ENCODE data around the gene SRGAP2B.
"Not testable (repeated sequence)": the region's sequence is repeated elsewhere in the genome, so short reads cannot be mapped to it uniquely, and the experiment has no call there.

The SRGAP2B gene

DNA sequence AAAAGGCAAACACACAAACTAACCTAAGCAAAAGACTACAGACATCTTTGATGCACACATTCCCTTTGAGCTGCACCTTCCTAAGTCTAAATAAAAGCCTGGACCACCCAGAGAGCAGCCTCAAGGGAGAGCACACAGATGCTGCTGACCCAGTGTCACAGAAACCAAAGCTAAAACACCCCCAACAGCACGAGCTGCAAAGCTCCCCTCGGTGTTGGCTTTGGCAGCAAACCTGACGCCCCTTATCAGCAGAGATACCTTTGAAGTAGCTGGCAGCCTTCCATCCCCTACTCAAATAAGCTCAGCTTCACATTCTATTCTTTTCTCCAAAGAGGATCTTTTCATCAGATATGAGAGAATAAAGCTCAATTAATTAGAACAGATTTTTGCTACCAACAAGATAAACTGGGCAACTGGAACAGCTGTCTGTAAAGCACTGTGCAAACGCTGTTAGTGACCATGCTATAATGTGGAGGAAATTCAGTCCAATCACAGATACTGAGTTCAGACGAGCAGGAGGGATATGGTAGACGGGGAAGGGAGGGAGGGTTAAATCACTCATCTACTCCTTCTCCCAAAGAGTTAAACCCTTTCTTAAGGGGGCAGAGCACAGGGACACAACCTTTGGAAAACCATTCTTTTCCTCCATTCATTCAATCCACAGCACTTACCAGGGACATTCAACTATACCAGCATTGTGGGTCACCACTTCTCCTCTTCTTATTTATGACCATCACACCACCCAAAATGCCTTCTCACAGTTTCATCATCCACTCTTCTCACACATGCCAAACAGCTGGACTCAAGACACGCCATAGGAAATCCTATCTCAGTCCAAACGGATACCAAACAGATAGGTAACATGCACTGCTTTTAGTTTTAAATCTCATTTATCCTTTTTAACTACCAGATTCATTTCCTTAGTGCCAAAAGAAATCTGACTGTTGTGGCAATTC lies 148.3 kb downstream of the SRGAP2B start:
- DNase-seq (ENCODE audit: low read depth): not testable (repeated sequence)

DNA sequence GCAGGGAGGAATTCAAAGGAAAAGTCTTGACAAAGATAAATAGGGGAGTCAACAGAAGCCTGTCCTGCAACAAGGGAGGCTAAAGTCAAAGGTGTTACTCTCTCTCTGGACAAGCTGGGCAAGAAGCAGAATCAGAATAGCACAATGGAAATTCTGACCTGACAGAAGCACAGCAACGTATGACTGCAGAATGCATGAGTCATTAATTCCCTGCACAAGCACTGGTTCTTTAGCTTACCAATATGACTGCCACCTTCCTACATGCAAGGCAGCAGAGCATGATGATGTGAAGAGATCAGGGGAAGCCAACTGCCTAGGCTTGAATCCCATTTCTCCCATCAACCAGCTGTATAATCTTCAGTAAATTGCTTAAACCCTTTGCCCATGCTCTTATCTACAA lies 153.4 kb downstream of the SRGAP2B start:
- DNase-seq (ENCODE audit: low read depth): not testable (repeated sequence)

DNA sequence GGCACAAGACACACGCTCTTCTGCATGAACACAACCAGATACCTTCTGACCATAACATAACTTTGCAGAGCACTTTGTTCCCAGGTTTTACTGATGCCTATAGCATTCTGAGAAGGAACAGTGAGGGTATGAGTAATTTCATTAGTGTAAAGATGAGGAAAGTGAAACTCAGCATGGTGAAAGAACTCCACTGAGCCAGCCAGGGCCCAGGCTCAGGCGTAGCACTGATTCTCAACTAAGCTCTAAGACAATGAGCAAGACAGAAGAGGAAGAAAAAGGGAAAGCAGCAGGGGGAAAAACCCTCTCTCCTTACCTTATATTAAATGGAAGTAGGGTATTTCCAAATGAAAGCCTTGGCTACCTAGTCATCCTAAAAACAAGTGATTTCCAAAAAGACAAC lies 155.1 kb downstream of the SRGAP2B start:
- not testable (repeated sequence) for DNase-seq (ENCODE audit: low read depth)

DNA sequence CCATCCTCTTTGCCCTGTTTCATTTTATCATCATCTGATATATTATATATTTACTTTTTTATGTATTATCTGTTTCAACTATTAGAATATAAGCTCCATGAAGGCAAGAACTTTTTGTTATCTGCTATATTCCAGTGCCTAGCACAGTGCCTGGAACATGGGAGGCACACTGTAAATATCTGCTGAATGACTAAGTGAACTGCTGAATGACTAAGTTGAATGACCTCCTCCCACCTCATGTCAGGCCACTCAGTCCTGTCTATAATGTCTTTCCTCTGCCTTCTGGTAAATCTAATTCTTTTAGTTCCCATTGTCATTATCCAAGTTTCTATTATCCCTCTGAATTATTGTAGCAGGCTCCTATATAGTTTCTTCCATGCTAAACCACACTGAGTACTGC lies 156.5 kb downstream of the SRGAP2B start:
- DNase-seq (ENCODE audit: low read depth): not testable (repeated sequence)

DNA sequence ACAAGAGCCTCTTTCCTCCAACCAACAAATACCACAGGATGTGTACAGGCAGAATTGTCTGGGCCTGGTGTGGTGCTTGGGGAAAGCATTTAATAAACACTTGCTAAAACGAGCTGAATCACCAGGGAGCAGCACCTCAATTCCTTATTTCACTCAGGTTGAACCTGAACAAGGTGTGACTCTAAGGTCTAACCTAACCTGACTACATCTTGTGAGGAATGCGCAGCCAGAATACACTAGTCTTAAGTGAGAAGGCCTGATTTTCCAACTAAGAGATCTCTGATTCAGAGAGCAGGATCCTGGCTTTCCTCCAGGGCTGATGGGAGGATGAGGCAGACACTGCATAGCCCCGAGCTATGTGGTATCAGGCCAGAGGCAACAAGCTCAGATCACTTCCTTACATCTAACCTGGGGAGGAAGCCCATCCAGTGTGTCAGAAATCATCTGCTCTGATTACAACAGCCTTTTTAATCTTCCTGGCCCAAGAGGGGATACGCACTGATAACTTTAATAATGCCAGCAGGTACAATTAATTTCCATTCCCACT lies 158.9 kb downstream of the SRGAP2B start:
- not testable (repeated sequence) for DNase-seq (ENCODE audit: low read depth)

DNA sequence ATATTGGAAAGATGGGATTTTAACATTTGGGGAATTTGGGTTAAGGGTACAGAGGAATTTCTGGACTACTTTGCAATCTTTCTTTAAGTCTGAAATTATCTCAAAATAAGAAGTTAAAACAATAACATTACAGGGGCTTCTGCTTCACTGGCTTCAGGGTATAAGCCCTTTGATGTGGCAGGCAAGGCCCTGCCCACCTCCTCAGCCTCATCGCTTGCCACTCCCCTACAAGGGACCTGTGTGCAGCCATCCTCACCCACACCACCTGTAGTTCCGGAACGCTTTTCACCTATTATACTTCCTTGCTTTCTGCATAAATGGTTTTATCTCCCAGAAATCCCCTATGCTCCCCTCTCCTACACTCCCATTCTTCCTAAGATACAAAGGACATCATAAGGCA lies 159.8 kb downstream of the SRGAP2B start:
- not testable (repeated sequence) for DNase-seq (ENCODE audit: low read depth)

DNA sequence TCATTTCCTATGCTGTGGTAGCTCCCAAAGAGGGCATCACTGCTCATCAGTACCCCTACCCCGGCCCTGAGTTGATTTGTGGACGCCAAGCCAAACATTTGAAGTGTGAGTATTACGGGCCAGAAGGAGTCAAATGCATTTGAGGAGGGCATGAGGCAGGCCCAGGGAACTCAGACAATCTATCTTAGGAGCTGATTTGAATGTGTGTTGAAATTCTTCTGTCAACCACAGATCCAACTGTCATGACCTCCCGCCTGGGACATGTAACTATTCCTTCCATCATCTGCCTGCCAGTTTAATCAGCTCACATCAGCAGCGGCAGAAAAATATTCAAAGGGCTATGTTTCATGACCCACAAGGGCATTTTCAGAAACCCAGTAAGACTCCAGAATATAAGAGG lies 162.1 kb downstream of the SRGAP2B start:
- DNase-seq (ENCODE audit: low read depth): not testable (repeated sequence)

DNA sequence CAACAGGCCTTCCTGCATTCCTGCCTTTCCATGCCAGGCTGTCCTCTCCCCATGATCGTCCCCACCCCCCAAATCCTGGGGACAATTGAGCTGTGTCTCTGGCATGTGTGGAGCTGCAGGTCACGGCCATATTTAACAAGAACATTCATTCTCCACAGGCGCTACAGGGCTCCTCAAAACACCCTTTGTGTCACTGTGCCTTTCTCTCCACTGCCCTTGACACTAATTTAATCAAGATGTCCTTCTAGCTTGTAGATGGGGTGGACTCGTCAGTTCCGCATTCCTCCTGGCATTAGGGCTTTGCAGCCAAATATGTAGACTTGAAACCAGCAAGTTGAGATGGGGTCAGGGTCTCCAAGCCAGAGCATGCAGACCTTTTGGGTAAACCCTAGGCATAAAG lies 163.0 kb downstream of the SRGAP2B start:
- DNase-seq (ENCODE audit: low read depth): not testable (repeated sequence)

DNA sequence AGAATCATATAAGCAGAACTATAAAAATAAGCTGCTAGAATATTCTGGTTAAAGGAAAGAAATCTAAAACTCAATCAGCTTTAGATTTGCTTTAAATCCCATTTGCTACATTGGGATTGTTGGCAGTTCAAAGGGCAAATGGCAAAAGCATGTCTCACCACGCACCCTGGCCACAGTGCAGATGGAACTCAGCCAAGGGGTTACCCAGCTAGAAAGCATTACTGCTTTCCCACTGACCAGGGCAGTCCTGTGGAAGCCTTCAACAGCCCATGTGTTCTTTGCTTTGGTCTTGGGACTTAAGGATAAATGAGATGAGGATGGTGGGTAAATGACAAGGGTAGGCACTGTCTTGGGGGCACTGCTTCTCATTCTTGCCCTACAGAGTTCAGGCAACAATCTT lies 163.6 kb downstream of the SRGAP2B start:
- DNase-seq (ENCODE audit: low read depth): not testable (repeated sequence)

DNA sequence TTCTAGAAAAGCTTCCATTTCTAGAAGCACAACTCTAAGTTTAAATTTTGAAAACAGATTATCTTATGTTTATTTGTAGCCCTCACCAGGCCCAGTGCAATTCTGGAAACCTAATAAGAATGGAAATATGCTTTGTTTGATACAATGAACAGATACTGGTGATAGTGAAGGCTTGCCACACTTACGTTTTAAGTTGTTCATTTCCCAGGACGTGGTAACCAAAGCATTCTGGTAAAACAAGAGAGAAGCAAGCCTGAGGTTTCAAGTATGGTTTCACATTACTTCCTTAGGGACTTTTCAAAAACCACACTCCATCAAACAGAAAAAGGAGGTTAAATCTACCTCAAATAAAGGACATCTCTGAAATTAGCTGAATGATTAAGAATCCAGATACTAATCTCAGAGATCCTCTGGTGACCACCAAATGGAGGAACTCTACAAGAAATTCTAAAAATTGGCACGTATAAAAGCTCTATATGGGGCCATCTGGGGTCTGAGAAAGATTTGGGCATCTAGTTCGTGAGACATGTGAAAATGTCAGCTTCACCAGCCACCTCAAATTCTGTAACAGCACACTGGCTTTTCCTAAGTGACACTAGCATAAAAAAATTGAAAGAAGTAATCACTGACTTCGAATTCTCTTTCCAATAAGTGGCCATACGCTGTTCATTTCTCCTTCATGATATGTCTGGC lies 164.9 kb downstream of the SRGAP2B start:
- not testable (repeated sequence) for DNase-seq (ENCODE audit: low read depth)

DNA sequence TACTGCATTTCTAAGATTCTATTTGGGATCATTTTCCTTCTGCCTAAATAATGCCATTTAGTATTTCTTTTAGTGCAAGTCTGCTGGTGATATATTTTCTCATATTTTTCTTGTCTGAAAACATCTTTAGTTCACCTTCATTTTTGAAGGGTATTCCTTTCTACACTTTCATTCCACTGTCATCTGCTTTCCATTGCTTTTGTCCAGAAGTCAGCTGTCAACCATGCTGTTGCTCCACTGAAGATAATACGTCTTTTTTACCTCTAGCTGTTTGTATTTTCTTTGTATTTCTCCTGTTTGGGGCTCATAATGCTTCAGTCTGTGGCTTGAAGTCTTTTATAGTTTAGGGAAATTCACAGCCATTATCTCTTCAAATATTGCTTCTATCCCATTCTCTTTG lies 167.8 kb downstream of the SRGAP2B start:
- not testable (repeated sequence) for DNase-seq (ENCODE audit: low read depth)

DNA sequence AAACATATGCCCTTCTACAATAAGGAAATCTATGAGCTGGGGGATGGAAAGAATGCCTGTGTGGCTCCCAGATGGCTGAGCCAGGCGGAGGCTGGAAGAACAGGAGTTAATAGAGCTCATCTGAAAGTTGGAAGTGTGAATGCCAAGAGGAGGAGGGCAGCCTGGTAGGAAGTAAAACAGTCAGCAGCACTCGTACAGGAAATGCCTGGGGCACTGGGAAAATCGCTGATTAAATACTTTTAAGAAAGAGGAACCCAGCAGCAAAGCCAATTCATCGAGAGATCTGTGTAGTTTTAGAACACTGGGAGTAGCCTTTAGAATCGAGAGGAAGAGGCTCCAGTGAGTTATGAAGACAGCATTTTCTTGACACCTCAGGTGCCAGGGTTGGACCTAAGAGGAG lies 171.5 kb downstream of the SRGAP2B start:
- DNase-seq (ENCODE audit: low read depth): not testable (repeated sequence)

DNA sequence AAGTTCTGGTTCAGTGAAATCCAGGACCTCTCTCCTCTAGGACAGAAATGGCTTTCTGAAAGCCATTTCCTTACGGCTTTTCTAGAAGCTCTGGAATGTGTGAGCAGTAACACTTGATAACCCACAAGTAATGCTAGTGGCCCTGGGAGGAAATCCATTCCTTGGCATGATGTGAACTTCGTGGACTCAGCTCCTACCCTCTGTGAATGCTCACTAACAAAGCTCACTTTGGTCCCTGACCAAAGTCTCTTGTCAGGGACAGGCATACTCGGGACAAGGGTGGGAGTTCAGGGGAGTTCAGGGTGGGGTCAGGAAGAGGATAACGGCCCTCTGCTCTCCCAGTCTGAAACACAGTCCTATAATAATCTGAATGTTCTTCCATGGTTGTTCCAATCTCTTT lies 172.3 kb downstream of the SRGAP2B start:
- DNase-seq (ENCODE audit: low read depth): not testable (repeated sequence)

DNA sequence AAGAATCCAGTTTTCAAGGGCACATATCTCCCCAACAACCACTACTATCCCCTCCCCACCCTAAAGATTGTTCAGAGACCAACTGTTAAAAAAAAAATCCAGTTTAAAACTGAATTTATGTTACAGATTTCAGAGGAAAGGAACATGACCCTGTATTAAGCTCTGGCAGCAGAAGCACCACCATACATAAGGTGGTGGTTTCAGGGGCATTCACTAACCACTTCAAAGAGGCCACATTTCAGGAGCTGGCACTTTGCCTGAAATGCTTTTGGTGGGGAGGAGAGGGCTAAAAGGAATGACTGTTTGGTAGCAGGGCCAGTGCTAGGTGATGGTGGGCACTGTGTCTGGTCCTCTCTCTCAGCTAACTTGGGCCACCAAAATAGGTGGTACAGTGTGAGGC lies 176.0 kb downstream of the SRGAP2B start:
- DNase-seq (ENCODE audit: low read depth): not testable (repeated sequence)

DNA sequence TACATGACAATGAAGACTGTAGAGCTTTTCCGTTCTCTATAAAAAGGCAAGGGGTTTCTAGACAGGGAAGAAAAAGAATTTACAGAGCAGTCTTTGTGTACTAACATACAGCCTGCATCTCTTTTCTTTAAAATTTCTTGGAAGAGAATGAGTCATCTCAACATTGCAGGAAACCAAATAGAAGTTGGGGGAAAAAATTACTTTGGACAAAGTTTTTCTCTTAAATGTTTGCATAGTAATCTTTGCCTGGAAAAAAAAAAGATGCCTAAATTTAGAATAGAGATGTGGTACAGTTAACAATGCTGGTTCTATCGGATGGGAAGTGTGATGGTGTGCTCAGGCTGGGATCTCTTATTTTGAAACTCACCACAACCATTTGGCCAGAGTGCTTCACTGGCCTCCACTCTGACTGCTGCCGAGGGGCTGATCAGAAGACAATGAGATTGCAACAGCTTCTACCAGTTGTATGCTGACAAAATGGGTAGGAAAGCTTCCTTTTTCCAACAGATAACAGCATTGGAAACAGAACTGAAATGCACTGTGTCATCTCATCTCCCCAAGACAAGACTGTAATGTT lies 177.0 kb downstream of the SRGAP2B start:
- DNase-seq (ENCODE audit: low read depth): not testable (repeated sequence)

DNA sequence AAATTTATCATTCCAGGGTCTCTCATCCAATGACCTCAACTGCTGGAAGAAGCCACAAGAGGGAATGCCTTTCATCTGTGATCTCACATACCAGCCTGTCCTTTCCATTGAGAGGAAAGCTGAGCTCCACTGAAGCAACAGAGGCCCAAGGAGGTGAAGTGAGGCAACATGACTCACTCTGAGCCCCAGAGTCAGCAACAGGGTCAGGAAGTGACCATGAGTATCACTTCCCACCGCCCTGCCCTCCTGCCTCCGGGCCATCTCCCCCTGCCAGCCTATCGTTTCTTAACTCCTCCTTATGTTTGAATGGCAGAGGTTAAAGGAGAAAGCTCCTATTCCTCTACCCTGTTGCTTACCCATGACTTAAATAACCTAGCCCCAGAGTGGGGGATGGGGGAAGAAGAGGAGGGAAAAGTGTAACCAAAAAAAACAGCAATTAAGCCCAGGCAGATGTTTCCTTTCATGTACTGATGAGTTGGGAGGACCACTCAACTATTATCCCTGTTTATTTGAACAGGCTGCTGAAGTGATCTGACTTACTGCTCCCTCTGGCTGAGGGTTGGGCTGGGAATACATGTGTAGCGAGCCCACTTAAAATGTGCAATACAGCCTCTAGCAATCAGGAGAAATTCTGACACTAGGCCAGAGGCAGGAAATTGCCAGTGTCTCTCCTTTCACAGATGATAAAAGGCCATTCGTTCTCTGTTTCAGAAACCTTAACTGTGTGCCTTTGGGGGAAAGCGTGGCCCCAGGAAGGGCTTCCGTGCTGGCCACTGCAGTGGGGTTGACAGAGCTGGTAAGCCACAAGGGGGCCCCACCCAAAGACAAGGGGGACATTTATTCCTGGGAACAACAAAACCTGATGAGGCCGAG lies 177.7 kb downstream of the SRGAP2B start:
- DNase-seq (ENCODE audit: low read depth): not testable (repeated sequence)

DNA sequence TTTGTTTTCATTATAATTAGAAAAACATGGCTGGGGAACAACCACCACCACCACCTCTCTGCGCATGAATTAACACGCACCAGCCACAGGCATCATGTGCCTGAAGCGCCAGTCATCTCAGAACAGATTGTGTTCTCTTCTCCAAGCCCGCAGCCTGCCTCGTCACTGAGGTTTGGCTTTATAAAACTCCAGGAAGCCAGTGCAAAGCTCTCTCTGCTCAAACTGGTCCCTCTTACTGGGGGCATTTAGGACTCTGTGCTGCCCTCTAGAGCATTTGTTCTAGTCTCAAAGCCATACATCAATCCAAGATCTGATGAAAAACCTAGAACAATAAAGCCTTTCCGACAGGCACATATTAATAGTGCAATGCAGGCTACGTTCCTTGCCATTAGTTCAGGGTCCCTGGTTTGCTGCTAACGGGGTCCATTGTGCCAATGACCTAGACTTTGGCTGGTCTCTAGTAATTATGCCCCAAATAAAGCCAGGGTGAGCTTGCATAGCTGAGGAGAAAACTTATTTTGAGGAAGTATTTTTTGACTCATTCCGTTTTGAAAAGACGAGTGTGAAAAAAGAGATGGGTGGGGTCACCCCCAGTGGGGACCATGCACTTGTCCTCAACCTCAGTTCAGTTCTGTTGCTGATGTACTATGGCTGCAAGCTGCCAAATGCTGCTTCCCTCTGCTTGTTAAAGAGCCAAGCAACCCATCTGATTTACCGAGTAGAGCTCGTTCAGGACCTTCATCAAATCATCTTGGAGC lies 181.0 kb downstream of the SRGAP2B start:
- DNase-seq (ENCODE audit: low read depth): not testable (repeated sequence)

DNA sequence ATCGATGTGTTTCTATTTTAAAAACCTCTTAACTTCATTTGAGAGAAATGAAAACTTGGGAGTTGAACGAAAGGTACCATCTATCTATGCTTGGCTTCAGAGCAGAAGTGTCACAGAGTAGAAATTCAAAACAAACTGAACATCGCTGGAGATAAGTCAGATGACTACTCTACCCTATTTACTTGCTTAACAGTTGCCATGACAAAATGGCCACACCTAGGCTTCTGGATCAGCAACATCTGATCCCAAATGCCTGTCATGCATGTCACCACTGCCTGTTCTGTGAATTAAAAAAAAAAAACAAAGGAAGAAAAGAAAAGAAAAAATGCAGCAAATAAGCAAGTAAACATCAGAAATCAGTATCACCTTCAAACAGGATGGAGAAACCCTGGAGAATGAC lies 181.7 kb downstream of the SRGAP2B start:
- DNase-seq (ENCODE audit: low read depth): not testable (repeated sequence)

DNA sequence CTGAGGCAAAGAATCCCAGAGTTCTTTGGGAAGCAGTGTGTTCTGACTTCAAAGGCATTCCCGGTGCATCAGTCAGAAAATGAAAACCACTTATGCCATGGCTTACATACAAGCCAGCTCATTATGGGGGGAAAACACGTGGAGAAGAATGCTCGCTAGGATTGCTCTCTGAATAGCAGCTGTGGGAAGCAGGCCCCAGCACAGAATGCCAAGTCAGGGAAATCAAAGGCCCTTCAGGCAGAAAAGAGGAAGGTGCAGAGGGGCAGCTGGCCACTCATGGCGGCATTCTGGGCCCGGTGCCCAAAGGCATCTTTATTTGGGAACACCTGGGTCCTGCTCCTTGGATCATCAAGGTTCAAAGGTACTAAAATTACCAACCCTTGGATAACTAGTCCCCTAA lies 184.4 kb downstream of the SRGAP2B start:
- DNase-seq (ENCODE audit: low read depth): not testable (repeated sequence)

DNA sequence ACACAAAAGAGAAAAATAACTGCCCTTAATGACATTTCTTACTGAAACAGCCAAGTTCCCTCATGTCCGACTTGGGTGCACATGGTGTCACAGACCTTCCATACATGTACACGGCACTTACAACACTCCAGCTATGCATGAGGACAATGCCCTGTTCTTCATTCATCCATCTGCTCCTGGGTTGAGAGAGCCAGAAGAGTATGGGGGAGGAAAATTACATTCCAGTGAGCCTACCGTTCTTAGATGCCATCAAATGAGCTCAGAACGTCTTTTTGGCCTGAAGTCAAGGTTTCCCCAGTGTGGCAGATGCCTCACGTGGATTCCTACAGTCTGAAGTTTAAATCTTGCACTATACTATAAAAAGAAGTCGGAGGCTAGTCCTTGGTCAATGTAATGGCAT lies 194.3 kb downstream of the SRGAP2B start:
- DNase-seq (ENCODE audit: low read depth): not testable (repeated sequence)
